ENCODE results near the gene TRAM2. TPM values are rescaled to one million over a fixed set of nuclear protein-coding genes. Genes with fewer than 3 reads are reported as not detected.

Gene TRAM2
- total and polyA plus RNA-seq, 9 of the 15 experiments (the other 6 are each of a cell fraction or from before 2014, with no cell fraction given): 2.6 to 13.3 (median 8.9) TPM

GRCh38 chr6:52511572-52512151, 65.2 kb downstream of the TRAM2 start (continued):
- peak; percentile 78; the same call in 1 of the 2 replicates for TF ChIP-seq JUND (IDR thresholded peaks at IDR 0.05; ENCODE audit: borderline replicate concordance, low read depth, low read length)
- TF ChIP-seq JUND (tag; IDR thresholded peaks at IDR 0.05; ENCODE audit: borderline replicate concordance, low read depth, low read length): peak; percentile 68; the same call in 2 of the 3 replicates
- no peak; the same call in 1 of the 2 replicates for TF ChIP-seq ARID1B (IDR thresholded peaks at IDR 0.05)
- peak; percentile 73; the same call in 1 of the 2 replicates for TF ChIP-seq ATF7 (IDR thresholded peaks at IDR 0.05)
- TF ChIP-seq ZNF253 (CRISPR knock-in tag; conservative IDR thresholded peaks at IDR 0.05): no peak
- TF ChIP-seq PKNOX1 (IDR thresholded peaks at IDR 0.05): no peak
- no peak for TF ChIP-seq C11orf30 (IDR thresholded peaks at IDR 0.05; ENCODE audit: low read depth)
- no peak for TF ChIP-seq UBTF (IDR thresholded peaks at IDR 0.05; ENCODE audit: borderline replicate concordance in 1 of 2, low read depth in 2 of 2, low read length in 2 of 2)
- TF ChIP-seq SPI1 (IDR thresholded peaks at IDR 0.05; ENCODE audit: borderline replicate concordance, low read depth, low read length): no peak
- no peak for TF ChIP-seq ZSCAN29 (IDR thresholded peaks at IDR 0.05)
- TF ChIP-seq ATF1 (CRISPR knock-in tag; IDR thresholded peaks at IDR 0.05): no peak
- TF ChIP-seq ATF1 (tag; IDR thresholded peaks at IDR 0.05): peak; percentile 38; the same call in 1 of the 2 replicates
- TF ChIP-seq FOXA3 (CRISPR knock-in tag; conservative IDR thresholded peaks at IDR 0.05 in 1 of 2, IDR thresholded peaks at IDR 0.05 in 1 of 2): no peak
- 0 out of 2 replicates have a peak, but pooled peaks have one; percentile 42 for TF ChIP-seq ZNF584 (CRISPR knock-in tag; IDR thresholded peaks at IDR 0.05; ENCODE audit: low read depth)
- TF ChIP-seq ARID2 (IDR thresholded peaks at IDR 0.05): no peak
- TF ChIP-seq MBD1 (CRISPR knock-in tag; IDR thresholded peaks at IDR 0.05): no peak
- TF ChIP-seq ZNF785 (CRISPR knock-in tag; IDR thresholded peaks at IDR 0.05): no peak
- no peak for TF ChIP-seq ZNF239 (CRISPR knock-in tag; IDR thresholded peaks at IDR 0.05)
- TF ChIP-seq SP1 (CRISPR knock-in tag; IDR thresholded peaks at IDR 0.05): no peak
- TF ChIP-seq, protein P1, sequence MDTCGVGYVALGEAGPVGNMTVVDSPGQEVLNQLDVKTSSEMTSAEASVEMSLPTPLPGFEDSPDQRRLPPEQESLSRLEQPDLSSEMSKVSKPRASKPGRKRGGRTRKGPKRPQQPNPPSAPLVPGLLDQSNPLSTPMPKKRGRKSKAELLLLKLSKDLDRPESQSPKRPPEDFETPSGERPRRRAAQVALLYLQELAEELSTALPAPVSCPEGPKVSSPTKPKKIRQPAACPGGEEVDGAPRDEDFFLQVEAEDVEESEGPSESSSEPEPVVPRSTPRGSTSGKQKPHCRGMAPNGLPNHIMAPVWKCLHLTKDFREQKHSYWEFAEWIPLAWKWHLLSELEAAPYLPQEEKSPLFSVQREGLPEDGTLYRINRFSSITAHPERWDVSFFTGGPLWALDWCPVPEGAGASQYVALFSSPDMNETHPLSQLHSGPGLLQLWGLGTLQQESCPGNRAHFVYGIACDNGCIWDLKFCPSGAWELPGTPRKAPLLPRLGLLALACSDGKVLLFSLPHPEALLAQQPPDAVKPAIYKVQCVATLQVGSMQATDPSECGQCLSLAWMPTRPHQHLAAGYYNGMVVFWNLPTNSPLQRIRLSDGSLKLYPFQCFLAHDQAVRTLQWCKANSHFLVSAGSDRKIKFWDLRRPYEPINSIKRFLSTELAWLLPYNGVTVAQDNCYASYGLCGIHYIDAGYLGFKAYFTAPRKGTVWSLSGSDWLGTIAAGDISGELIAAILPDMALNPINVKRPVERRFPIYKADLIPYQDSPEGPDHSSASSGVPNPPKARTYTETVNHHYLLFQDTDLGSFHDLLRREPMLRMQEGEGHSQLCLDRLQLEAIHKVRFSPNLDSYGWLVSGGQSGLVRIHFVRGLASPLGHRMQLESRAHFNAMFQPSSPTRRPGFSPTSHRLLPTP (IDR thresholded peaks at IDR 0.05; ENCODE audit: borderline replicate concordance, extremely low read depth, insufficient read length): no peak
- peak; percentile 9; the same call in 1 of the 2 replicates for TF ChIP-seq CXXC5 (CRISPR knock-in tag; IDR thresholded peaks at IDR 0.05)
- no peak for TF ChIP-seq NFE2 (IDR thresholded peaks at IDR 0.05; ENCODE audit: low read depth)
- no peak for TF ChIP-seq NFATC3 (IDR thresholded peaks at IDR 0.05)
